ENCODE data around the gene OR10H3.

DNA sequence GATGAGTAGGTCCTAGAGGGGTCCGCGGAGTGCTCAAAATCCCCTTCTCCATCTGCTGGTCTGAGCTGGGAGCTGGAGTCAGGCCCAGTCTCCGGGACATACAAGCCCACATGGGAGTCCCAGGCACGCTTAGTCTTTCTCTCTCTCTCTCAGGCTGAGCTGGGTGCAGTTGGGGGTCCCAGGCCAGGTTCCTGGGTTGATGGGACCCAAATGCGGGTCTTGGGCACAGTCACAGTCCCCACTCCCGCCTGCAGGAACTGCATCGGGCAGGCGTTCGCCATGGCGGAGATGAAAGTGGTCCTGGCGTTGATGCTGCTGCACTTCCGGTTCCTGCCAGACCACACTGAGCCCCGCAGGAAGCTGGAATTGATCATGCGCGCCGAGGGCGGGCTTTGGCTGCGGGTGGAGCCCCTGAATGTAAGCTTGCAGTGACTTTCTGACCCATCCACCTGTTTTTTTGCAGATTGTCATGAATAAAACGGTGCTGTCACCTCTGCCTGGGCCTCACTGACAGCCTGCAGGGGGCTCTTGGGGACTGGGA is 41.1 kb upstream of the OR10H3 start:
- TF ChIP-seq, protein P1, sequence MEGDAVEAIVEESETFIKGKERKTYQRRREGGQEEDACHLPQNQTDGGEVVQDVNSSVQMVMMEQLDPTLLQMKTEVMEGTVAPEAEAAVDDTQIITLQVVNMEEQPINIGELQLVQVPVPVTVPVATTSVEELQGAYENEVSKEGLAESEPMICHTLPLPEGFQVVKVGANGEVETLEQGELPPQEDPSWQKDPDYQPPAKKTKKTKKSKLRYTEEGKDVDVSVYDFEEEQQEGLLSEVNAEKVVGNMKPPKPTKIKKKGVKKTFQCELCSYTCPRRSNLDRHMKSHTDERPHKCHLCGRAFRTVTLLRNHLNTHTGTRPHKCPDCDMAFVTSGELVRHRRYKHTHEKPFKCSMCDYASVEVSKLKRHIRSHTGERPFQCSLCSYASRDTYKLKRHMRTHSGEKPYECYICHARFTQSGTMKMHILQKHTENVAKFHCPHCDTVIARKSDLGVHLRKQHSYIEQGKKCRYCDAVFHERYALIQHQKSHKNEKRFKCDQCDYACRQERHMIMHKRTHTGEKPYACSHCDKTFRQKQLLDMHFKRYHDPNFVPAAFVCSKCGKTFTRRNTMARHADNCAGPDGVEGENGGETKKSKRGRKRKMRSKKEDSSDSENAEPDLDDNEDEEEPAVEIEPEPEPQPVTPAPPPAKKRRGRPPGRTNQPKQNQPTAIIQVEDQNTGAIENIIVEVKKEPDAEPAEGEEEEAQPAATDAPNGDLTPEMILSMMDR (IDR thresholded peaks at IDR 0.05) = no peak
- TF ChIP-seq EZH2 (IDR thresholded peaks at IDR 0.05; ENCODE audit: borderline replicate concordance, insufficient read depth, low read depth, low read length, poor library complexity, severe bottlenecking) = no peak
